ENCODE results near the gene IGF2R. TPM values are rescaled to one million over a fixed set of nuclear protein-coding genes. Genes with fewer than 3 reads are reported as not detected.
A peak's percentile ranks its signal among the peaks of the same experiment; 100 is the strongest.

Gene IGF2R
- total and polyA plus RNA-seq, 2 donors from 2014 or later: 23.7 to 88.6 TPM

GRCh38 chr6:159972506-159973268 is 3.8 kb downstream of the IGF2R start:
- Histone ChIP-seq H3K4me3 (ENCODE audit: low read length in 3 of 3) (no peak overlapping the region), H3K9ac (ENCODE audit: low read length in 3 of 3) (peak overlapping the region in 1 of 3 donors; percentile 42), H3K27me3 (ENCODE audit: control insufficient read depth, insufficient read depth, low read length) (no peaks in the 10 kb centered on the region), H3K9me3 (ENCODE audit: control insufficient read depth in 2 of 3, insufficient read depth in 1 of 3, low read length in 3 of 3) (no peaks in the 10 kb centered on the region), H3K4me1 (ENCODE audit: control insufficient read depth in 2 of 3, insufficient read depth in 2 of 3, low read depth in 1 of 3, low read length in 3 of 3) (peaks cover 3 to 42% (median 30%) of the 10 kb centered on the region in 3 donors), H3K36me3 (ENCODE audit: control insufficient read depth in 2 of 3, insufficient read depth in 3 of 3, low read length in 3 of 3) (no peaks in the 10 kb centered on the region), H3K27ac (ENCODE audit: low read depth in 2 of 2, low read length in 2 of 2) (peak overlapping the region; percentile 65 to 78)
- FAIRE-seq: no peak
- intact Hi-C loops (cut with DNase I): no loop called here
- TF ChIP-seq CTCF (IDR thresholded peaks at IDR 0.05; ENCODE audit: borderline replicate concordance, extremely low read depth, insufficient read depth): no peak
- no peak for DNase-seq

DNA sequence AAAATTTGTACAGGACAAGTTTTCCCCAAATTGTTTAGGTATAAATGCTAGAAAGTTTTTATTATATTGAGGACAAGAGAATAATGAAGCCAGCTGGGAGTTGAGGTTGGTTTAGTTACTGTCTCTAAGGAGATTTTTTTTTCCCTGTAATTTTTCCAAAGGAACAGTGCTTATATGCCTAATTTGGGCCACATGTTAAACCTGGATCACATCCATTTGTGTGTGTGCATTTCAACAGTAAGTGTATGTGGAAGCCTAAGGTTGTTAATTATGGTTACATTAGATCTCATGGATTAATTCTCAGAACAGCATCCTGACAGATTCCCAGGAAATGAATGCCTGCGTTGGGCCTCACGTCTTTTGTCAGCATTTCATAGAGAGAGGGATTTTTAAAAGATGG is 4.5 kb downstream of the IGF2R start:
- Histone ChIP-seq H3K9me3 (ENCODE audit: control insufficient read depth in 2 of 3, insufficient read depth in 1 of 3, low read length in 3 of 3) (no peaks in the 10 kb centered on the region), H3K4me3 (ENCODE audit: low read length in 3 of 3) (no peak overlapping the region), H3K27ac (ENCODE audit: low read depth in 2 of 2, low read length in 2 of 2) (no peak overlapping the region), H3K27me3 (ENCODE audit: control insufficient read depth, insufficient read depth, low read length) (no peaks in the 10 kb centered on the region), H3K4me1 (ENCODE audit: control insufficient read depth in 2 of 3, insufficient read depth in 2 of 3, low read depth in 1 of 3, low read length in 3 of 3) (peaks cover 3 to 49% (median 37%) of the 10 kb centered on the region in 3 donors), H3K9ac (ENCODE audit: low read length in 3 of 3) (no peak overlapping the region), H3K36me3 (ENCODE audit: control insufficient read depth in 2 of 3, insufficient read depth in 3 of 3, low read length in 3 of 3) (no peaks in the 10 kb centered on the region)
- DNase-seq (no peak), FAIRE-seq (no peak)
- intact Hi-C loops (cut with DNase I): no loop called here
- no peak for TF ChIP-seq CTCF (IDR thresholded peaks at IDR 0.05; ENCODE audit: borderline replicate concordance, extremely low read depth, insufficient read depth)

- no peak for TF ChIP-seq CTCF (IDR thresholded peaks at IDR 0.05; ENCODE audit: borderline replicate concordance, extremely low read depth, insufficient read depth)
- DNase-seq (no peak), FAIRE-seq (no peak)
- Histone ChIP-seq H3K9ac (ENCODE audit: low read length in 3 of 3) (no peak overlapping the region), H3K9me3 (ENCODE audit: control insufficient read depth in 2 of 3, insufficient read depth in 1 of 3, low read length in 3 of 3) (no peaks in the 10 kb centered on the region), H3K27me3 (ENCODE audit: control insufficient read depth, insufficient read depth, low read length) (no peaks in the 10 kb centered on the region), H3K27ac (ENCODE audit: low read depth in 2 of 2, low read length in 2 of 2) (no peak overlapping the region), H3K36me3 (ENCODE audit: control insufficient read depth in 2 of 3, insufficient read depth in 3 of 3, low read length in 3 of 3) (no peaks in the 10 kb centered on the region), H3K4me1 (ENCODE audit: control insufficient read depth in 2 of 3, insufficient read depth in 2 of 3, low read depth in 1 of 3, low read length in 3 of 3) (peaks cover 3 to 54% (median 40%) of the 10 kb centered on the region in 3 donors), H3K4me3 (ENCODE audit: low read length in 3 of 3) (no peak overlapping the region)
- intact Hi-C loops (cut with DNase I): no loop called here
Measured at GRCh38 chr6:159973951-159974350, 5.1 kb downstream of the IGF2R start.

All from kidney (tissue), 14 donors.